ENCODE measurements around the gene PNKD.

Gene PNKD

DNA sequence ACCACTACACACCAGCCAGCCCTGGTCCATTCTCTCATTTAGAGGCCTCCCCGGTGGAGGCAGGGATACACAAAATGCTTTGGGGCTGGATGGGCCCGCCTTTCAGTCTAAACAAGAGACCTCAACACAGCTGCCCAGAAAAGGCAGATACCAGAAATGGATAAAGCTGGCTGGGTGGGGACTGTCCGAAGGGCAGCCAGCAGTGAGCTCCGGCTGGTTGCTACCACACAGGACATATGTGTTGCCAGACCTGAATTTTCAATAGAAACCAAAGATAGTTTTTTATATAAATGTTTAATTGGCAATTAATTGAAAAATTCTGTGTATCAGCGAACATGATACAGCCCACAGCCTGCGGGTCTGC lies 8.1 kb upstream of the PNKD start:
- DNase-seq (ENCODE audit: low read depth), result no peak
- no peak overlapping the region for H3K4me3 ChIP-seq (ENCODE audit: low read depth, low read length)
- TF ChIP-seq POLR2A (IDR thresholded peaks at IDR 0.05; ENCODE audit: extremely low read depth, insufficient read length) (no peak), MYC (IDR thresholded peaks at IDR 0.05; ENCODE audit: low read depth, low read length) (no peak)
- TF ChIP-seq, protein P1, sequence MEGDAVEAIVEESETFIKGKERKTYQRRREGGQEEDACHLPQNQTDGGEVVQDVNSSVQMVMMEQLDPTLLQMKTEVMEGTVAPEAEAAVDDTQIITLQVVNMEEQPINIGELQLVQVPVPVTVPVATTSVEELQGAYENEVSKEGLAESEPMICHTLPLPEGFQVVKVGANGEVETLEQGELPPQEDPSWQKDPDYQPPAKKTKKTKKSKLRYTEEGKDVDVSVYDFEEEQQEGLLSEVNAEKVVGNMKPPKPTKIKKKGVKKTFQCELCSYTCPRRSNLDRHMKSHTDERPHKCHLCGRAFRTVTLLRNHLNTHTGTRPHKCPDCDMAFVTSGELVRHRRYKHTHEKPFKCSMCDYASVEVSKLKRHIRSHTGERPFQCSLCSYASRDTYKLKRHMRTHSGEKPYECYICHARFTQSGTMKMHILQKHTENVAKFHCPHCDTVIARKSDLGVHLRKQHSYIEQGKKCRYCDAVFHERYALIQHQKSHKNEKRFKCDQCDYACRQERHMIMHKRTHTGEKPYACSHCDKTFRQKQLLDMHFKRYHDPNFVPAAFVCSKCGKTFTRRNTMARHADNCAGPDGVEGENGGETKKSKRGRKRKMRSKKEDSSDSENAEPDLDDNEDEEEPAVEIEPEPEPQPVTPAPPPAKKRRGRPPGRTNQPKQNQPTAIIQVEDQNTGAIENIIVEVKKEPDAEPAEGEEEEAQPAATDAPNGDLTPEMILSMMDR (IDR thresholded peaks at IDR 0.05; ENCODE audit: low read depth, low read length), result no peak
- TF ChIP-seq, protein P2, sequence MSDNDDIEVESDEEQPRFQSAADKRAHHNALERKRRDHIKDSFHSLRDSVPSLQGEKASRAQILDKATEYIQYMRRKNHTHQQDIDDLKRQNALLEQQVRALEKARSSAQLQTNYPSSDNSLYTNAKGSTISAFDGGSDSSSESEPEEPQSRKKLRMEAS (IDR thresholded peaks at IDR 0.05; ENCODE audit: low read depth, low read length), result no peak

- H3K4me3 ChIP-seq (ENCODE audit: low read depth, low read length), result no peak overlapping the region
- DNase-seq (ENCODE audit: low read depth), result no peak
- TF ChIP-seq POLR2A (IDR thresholded peaks at IDR 0.05; ENCODE audit: extremely low read depth, insufficient read length) (no peak), MYC (IDR thresholded peaks at IDR 0.05; ENCODE audit: low read depth, low read length) (no peak)
- TF ChIP-seq, protein P2 (IDR thresholded peaks at IDR 0.05; ENCODE audit: low read depth, low read length), result no peak
- TF ChIP-seq, protein P1 (IDR thresholded peaks at IDR 0.05; ENCODE audit: low read depth, low read length), result no peak
Measured at GRCh38 chr2:218262631-218263586, 7.4 kb upstream of the PNKD start.

DNA sequence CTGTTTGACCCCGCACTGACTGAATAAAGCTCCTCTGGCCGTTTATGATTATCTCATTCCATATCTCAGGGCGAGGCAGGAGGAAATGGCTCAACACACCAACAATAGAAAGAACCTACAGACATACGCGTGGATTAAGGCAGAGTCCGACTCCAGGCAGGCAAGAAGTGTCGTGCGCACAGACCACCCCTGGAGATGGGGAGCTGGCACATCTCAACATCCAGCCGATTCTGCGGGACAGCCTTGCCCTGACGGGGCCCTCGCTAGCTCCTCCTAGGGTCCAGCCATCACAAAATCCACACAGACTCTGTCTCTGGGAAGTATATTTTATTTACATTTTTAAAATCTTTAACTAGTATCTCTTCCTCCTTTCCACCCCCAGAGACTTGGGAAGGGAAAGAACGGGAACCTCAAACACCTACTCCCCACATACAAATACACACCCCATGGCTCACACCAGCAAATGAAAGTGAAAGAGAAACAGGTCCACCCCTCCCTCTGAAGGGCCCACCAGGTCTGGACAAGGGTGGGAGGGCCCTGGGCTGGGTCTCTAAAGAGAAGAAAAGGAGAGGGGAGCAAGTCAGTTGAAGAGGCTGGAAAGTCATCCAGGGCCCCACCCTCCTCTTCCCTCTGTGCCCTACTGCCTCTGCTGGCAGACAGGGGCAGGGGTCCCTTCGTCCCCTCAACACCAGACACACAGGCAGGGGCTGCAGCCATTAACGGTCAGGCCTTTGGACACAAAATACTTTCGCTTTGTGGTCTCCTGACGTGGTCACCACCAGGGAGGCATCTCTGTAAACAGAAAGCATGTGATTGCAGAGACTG lies 6.3 kb upstream of the PNKD start:
- TF ChIP-seq, protein P1 (IDR thresholded peaks at IDR 0.05; ENCODE audit: low read depth, low read length), result peak; percentile 6
- TF ChIP-seq, protein P2 (IDR thresholded peaks at IDR 0.05; ENCODE audit: low read depth, low read length), result no peak
- H3K4me3 ChIP-seq (ENCODE audit: low read depth, low read length), result no peak overlapping the region
- DNase-seq (ENCODE audit: low read depth), result no peak

DNA sequence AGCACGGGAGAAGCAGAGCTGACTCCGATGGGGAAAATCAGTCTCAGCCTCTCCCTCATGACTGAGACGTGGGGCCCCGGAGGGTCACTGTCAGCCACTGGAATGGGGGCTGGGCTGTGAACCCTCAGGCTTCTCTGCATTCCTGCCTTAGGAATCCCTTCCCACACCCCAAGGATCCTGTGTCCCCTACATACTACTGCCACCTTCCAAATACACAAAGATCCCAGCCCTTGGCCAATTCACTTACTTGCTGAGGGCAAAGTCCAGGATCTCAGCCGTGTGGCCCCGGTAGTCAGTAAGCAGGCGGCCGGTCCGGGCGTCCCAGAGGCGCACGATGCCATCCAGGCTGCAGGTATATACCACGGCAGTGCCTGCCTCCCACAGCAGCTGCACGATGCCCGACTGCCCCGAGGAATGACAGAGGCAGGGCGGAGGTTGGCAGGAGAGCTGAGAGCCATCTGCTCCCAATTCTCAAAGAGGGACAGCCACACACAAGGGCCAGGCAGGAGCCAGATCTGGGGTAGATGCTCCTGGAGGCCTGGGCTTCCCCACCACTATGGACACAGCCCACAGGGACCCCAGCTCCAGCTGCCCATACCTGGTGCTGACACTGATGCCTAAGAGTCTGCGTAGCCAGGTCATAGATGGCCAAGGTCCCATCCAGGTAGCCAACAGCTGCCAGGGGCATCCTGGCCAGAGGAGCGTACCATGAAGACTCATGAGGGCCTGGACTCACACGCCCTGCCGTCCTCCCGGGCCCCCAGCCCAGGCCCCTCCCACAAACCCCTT lies 5.4 kb upstream of the PNKD start:
- DNase-seq (ENCODE audit: low read depth), result no peak
- no peak overlapping the region for H3K4me3 ChIP-seq (ENCODE audit: low read depth, low read length)
- TF ChIP-seq, protein P1 (IDR thresholded peaks at IDR 0.05; ENCODE audit: low read depth, low read length), result no peak
- TF ChIP-seq MYC (IDR thresholded peaks at IDR 0.05; ENCODE audit: low read depth, low read length) (no peak), POLR2A (IDR thresholded peaks at IDR 0.05; ENCODE audit: extremely low read depth, insufficient read length) (no peak)
- TF ChIP-seq, protein P2 (IDR thresholded peaks at IDR 0.05; ENCODE audit: low read depth, low read length), result no peak

- no peak overlapping the region for H3K4me3 ChIP-seq (ENCODE audit: low read depth, low read length)
- no peak for DNase-seq (ENCODE audit: low read depth)
- TF ChIP-seq POLR2A (IDR thresholded peaks at IDR 0.05; ENCODE audit: extremely low read depth, insufficient read length) (no peak), MYC (IDR thresholded peaks at IDR 0.05; ENCODE audit: low read depth, low read length) (no peak)
- TF ChIP-seq, protein P2 (IDR thresholded peaks at IDR 0.05; ENCODE audit: low read depth, low read length), result no peak
- TF ChIP-seq, protein P1 (IDR thresholded peaks at IDR 0.05; ENCODE audit: low read depth, low read length), result no peak
Measured at GRCh38 chr2:218265626-218266025, 4.7 kb upstream of the PNKD start.

Data from NB4 (cell line).